KMS-11 (cell line): ENCODE measurements around the gene CHRM2.

Experiments used
- H2AFZ ChIP-seq: fragments of 200-600 bp; sonication (generic); 2 replicates; pipeline ENCODE4 v1.6.1; 2016; ENCODE audit warnings: antibody characterized with exemption, mixed run types, low read depth
- H3K27ac ChIP-seq: fragments of 200-600 bp; sonication (generic); 2 replicates; pipeline ENCODE4 v1.6.1; 2016; ENCODE audit warnings: mild to moderate bottlenecking, mixed run types
- H3K27me3 ChIP-seq: fragments of 200-600 bp; sonication (generic); 2 replicates; pipeline ENCODE4 v1.6.1; 2017; ENCODE audit warnings: mild to moderate bottlenecking, low read depth, mixed run types, moderate library complexity; ENCODE audit not compliant: insufficient read depth
- H3K36me3 ChIP-seq: fragments of 200-600 bp; sonication (generic); 2 replicates; pipeline ENCODE4 v1.6.1; 2017; ENCODE audit warnings: mild to moderate bottlenecking, mixed run types; ENCODE audit not compliant: insufficient read depth
- H3K4me1 ChIP-seq: fragments of 200-600 bp; sonication (generic); 2 replicates; pipeline ENCODE4 v1.6.1; 2016; ENCODE audit warnings: mild to moderate bottlenecking, low read depth, mixed run types; ENCODE audit not compliant: poor library complexity, severe bottlenecking
- H3K4me2 ChIP-seq: fragments of 200-600 bp; sonication (generic); 2 replicates; pipeline ENCODE4 v1.7.0; 2016; ENCODE audit warnings: mild to moderate bottlenecking, mixed run types
- H3K4me3 ChIP-seq: fragments of 200-600 bp; sonication (generic); IDR thresholded peaks from 2 replicates; pipeline ENCODE4 v1.6.1; 2017; ENCODE audit warnings: low read depth, low read length, mixed read lengths; ENCODE audit not compliant: insufficient read depth
- H3K79me2 ChIP-seq: fragments of 200-600 bp; sonication (generic); 2 replicates; pipeline ENCODE4 v1.6.1; 2016; ENCODE audit warnings: low read depth, mixed run types; ENCODE audit not compliant: insufficient read depth
- H3K9ac ChIP-seq: fragments of 200-600 bp; sonication (generic); 2 replicates; pipeline ENCODE4 v1.6.1; 2016; ENCODE audit warnings: mild to moderate bottlenecking, mixed run types
- H4K20me1 ChIP-seq: fragments of 200-600 bp; sonication (generic); 2 replicates; pipeline ENCODE4 v1.6.1; 2016; ENCODE audit warnings: mild to moderate bottlenecking, mixed run types; ENCODE audit not compliant: insufficient read depth
- CTCF ChIP-seq: fragments of 200-600 bp; sonication (generic); conservative IDR thresholded peaks from 2 replicates; pipeline ENCODE4 v1.6.1; 2017; ENCODE audit warnings: low read depth, mild to moderate bottlenecking, antibody characterized with exemption, low read length, moderate library complexity, mixed read lengths

Gene CHRM2

GRCh38 chr7:137032436-137032835, 164.0 kb downstream of the CHRM2 start:
- Histone ChIP-seq H4K20me1 (no peaks in the 10 kb centered on the region), H3K79me2 (no peaks in the 10 kb centered on the region), H3K9ac (no peak overlapping the region), H3K4me1 (no peaks in the 10 kb centered on the region), H3K4me3 (no peak overlapping the region), H3K4me2 (no peak overlapping the region), H2AFZ (no peak overlapping the region), H3K36me3 (no peaks in the 10 kb centered on the region), H3K27ac (no peak overlapping the region), H3K27me3 (no peaks in the 10 kb centered on the region)
- TF ChIP-seq CTCF, result no peak

- Histone ChIP-seq H3K27me3 (no peaks in the 10 kb centered on the region), H3K4me3 (no peak overlapping the region), H3K27ac (no peak overlapping the region), H3K4me1 (no peaks in the 10 kb centered on the region), H3K79me2 (no peaks in the 10 kb centered on the region), H4K20me1 (no peaks in the 10 kb centered on the region), H2AFZ (no peak overlapping the region), H3K9ac (no peak overlapping the region), H3K36me3 (no peaks in the 10 kb centered on the region), H3K4me2 (no peak overlapping the region)
- no peak for TF ChIP-seq CTCF
Observed at GRCh38 chr7:137036768-137037167, 168.3 kb downstream of the CHRM2 start.

DNA sequence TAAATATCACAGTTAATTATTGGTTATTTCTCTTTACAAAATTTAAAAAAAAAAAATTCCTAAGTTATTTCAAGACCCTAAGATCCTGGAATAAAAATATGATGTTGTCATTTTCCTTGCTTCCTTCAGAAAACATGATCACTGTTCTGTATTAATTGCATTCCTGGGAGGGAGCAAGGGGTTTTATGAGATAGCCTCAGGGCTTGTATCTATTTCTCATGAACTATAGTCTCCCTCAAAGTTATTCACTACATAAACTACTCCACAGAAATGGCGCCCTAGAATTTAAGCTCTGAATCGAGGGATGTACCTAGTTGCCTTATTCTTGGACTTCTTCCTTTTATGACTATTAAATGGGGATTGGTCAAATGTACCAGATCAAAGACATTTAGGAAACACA, 170.3 kb downstream of the CHRM2 start:
- no peak overlapping the region for H3K4me2 ChIP-seq
- no peak overlapping the region for H3K9ac ChIP-seq
- H3K4me3 ChIP-seq, result no peak overlapping the region
- H3K27me3 ChIP-seq, result no peaks in the 10 kb centered on the region
- H3K36me3 ChIP-seq, result no peaks in the 10 kb centered on the region
- H3K27ac ChIP-seq, result no peak overlapping the region
- no peaks in the 10 kb centered on the region for H3K4me1 ChIP-seq
- H2AFZ ChIP-seq, result no peak overlapping the region
- H4K20me1 ChIP-seq, result no peaks in the 10 kb centered on the region
- no peak for TF ChIP-seq CTCF
- no peaks in the 10 kb centered on the region for H3K79me2 ChIP-seq

DNA sequence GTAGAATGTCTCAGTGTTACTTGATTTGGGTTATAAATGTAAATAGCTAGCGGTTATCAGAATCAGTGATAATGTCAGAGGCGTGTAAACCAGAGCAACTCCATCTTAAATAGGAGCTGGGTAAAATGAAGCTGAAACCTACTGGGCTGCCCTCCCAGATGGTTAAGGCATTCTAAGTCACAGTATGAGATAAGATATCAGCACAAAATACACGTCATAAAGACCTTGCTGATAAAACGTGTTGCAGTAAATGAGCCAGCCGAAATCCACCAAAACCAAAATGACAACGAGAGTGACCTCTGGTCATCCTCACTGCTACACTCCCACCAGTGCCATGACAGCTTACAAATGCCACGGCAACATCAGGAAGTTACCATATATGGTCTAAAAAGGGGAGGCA, 172.3 kb downstream of the CHRM2 start:
- Histone ChIP-seq H3K36me3 (no peaks in the 10 kb centered on the region), H2AFZ (no peak overlapping the region), H3K27ac (no peak overlapping the region), H3K79me2 (no peaks in the 10 kb centered on the region), H3K9ac (no peak overlapping the region), H3K27me3 (no peaks in the 10 kb centered on the region), H4K20me1 (no peaks in the 10 kb centered on the region), H3K4me3 (no peak overlapping the region), H3K4me2 (no peak overlapping the region), H3K4me1 (no peaks in the 10 kb centered on the region)
- TF ChIP-seq CTCF, result no peak

DNA sequence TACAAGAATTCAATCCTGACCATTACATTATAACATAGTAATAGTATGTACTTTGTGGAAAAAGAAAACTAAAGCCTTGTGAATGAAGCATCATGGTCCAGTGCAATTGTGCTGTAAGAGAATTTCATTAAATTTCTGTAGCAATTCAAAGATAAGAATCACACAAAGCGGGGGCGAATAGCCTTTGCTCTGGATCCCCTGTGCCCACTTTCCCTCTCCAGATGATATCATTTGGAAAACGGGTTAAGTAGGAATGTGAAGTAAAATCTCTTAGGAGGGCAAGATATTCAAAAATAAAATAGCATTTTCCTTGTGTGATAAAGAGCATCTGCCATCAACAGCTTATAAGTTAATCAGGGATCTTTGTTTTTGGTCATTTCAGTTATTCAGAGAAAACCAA, 177.1 kb downstream of the CHRM2 start:
- H4K20me1 ChIP-seq, result no peaks in the 10 kb centered on the region
- TF ChIP-seq CTCF, result no peak
- no peak overlapping the region for H3K4me2 ChIP-seq
- no peaks in the 10 kb centered on the region for H3K36me3 ChIP-seq
- no peak overlapping the region for H3K27ac ChIP-seq
- H3K4me3 ChIP-seq, result no peak overlapping the region
- no peaks in the 10 kb centered on the region for H3K79me2 ChIP-seq
- no peaks in the 10 kb centered on the region for H3K27me3 ChIP-seq
- no peak overlapping the region for H2AFZ ChIP-seq
- no peak overlapping the region for H3K9ac ChIP-seq
- no peaks in the 10 kb centered on the region for H3K4me1 ChIP-seq
